Karpas-422 (cell line): ENCODE measurements around the gene ZFC3H1. TPM values are rescaled to one million over a fixed set of nuclear protein-coding genes. Genes with fewer than 3 reads are reported as not detected.
"Not testable (repeated sequence)": the region's sequence is repeated elsewhere in the genome, so short reads cannot be mapped to it uniquely, and the experiment has no call there.

Experiments used
- DNase-seq: peaks from one replicate; pipeline ENCODE4 v3.0.0-alpha.2; 2015
- H2AFZ ChIP-seq: fragments of 200-600 bp; sonication (generic); 2 replicates; pipeline ENCODE4 v1.6.1; 2014; ENCODE audit warnings: antibody characterized with exemption, low read length, mixed read lengths
- H3K27ac ChIP-seq: fragments of 200-600 bp; sonication (generic); 2 replicates; pipeline ENCODE4 v1.5.1; 2014; ENCODE audit warnings: mild to moderate bottlenecking, low read length, moderate library complexity
- H3K27me3 ChIP-seq: fragments of 200-600 bp; sonication (generic); 2 replicates; pipeline ENCODE4 v1.6.1; 2014; ENCODE audit warnings: low read length, mixed read lengths
- H3K36me3 ChIP-seq: fragments of 200-600 bp; sonication (generic); 2 replicates; pipeline ENCODE4 v1.6.1; 2014; ENCODE audit warnings: low read length, mixed read lengths; ENCODE audit not compliant: insufficient read depth
- H3K4me1 ChIP-seq: fragments of 200-600 bp; sonication (generic); 2 replicates; pipeline ENCODE4 v1.6.1; 2014; ENCODE audit warnings: mild to moderate bottlenecking, low read length, mixed read lengths
- H3K4me2 ChIP-seq: fragments of 200-600 bp; sonication (generic); 2 replicates; pipeline ENCODE4 v1.6.1; 2014; ENCODE audit warnings: low read length, low read depth, mild to moderate bottlenecking; ENCODE audit not compliant: poor library complexity, severe bottlenecking
- H3K4me3 ChIP-seq: fragments of 200-600 bp; sonication (generic); 2 replicates; pipeline ENCODE4 v1.5.1; 2014; ENCODE audit warnings: mild to moderate bottlenecking, antibody characterized with exemption, low read length, mixed read lengths
- H3K79me2 ChIP-seq: fragments of 200-600 bp; sonication (generic); 2 replicates; pipeline ENCODE4 v1.6.1; 2014; ENCODE audit warnings: mild to moderate bottlenecking, low read length, mixed read lengths
- H3K9ac ChIP-seq: fragments of 200-600 bp; sonication (generic); 2 replicates; pipeline ENCODE4 v1.6.0; 2014; ENCODE audit warnings: low read length
- H3K9me2 ChIP-seq: fragments of 200-600 bp; sonication (generic), shearing (Covaris generic); replicated peaks from 2 replicates; pipeline ENCODE4 v1.6.0; 2014; ENCODE audit warnings: mild to moderate bottlenecking, low read length, moderate library complexity; ENCODE audit not compliant: insufficient read depth
- H3K9me3 ChIP-seq: fragments of 300-700, 200-600 bp; sonication (generic); 2 replicates; pipeline ENCODE4 v1.6.1; 2014; ENCODE audit warnings: low read length, mixed read lengths
- H4K20me1 ChIP-seq: fragments of 200-600 bp; sonication (generic); 2 replicates; pipeline ENCODE4 v1.6.1; 2014; ENCODE audit warnings: mild to moderate bottlenecking, antibody characterized with exemption, low read length, low read depth; ENCODE audit not compliant: insufficient read depth
- total RNA-seq: library from RNA; depleted of rRNA; stranded (reverse); fragments of >200 nt; shearing (Covaris generic); gene quantifications from 2 replicates; pipeline ENCODE4 v1.2.3, GENCODE V29; 2014; ENCODE audit warnings: low replicate concordance

Gene ZFC3H1
- total RNA-seq, 1 experiment from 2014 or later = 74.7 TPM

DNA sequence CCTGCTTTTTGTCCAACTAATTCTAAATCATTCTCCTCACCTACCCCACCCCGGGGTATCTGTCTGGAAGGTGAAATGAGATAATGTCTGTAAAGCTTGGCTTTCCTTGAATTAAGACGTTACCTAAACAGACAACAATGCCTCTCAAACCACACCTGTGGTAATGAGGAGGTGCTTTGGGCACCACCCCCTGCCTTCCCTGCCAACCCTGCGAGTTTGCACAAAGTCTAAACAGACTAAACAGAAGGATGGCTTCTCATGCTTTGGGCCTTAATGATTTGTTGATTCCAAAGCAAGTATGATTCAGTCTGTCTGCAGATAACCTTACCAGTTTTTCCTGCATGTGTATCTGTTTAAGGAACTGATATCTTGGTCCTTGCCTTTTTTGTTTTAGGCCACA, 82.4 kb downstream of the ZFC3H1 start:
- Histone ChIP-seq H3K36me3 (no peaks in the 10 kb centered on the region), H3K27ac (no peak overlapping the region), H3K9me3 (no peaks in the 10 kb centered on the region), H3K4me3 (no peak overlapping the region), H3K27me3 (no peaks in the 10 kb centered on the region), H3K9ac (no peak overlapping the region), H3K4me1 (no peaks in the 10 kb centered on the region), H2AFZ (no peak overlapping the region), H3K9me2 (no peaks in the 10 kb centered on the region), H3K4me2 (no peak overlapping the region), H4K20me1 (no peaks in the 10 kb centered on the region), H3K79me2 (no peaks in the 10 kb centered on the region)
- DNase-seq = no peak

DNA sequence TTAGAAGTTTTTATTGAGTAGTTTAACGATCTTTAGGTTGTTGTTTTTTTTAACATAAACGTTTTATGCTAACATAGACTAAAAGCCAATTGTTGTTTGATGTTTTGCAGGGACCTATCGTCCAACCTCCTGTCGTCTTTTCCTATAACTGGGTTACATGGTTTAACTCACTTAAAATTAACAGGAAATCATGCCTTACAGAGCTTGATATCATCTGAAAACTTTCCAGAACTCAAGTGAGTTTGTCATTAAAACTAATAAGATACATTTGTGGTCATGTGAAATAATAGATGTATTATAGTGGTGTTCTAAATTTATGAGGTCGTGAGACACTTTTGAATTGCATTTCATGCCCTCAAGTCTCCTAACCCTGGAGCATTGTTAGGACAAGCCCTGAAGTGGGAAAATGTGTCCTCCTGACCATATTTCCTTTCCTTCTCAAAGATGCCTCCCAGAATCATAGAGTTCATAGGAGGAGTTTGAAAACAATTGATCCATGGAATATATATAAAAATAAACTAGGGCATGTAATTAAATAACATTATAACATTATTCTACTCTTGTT, 84.9 kb downstream of the ZFC3H1 start:
- Histone ChIP-seq H3K36me3 (no peaks in the 10 kb centered on the region), H3K9me3 (no peaks in the 10 kb centered on the region), H3K9ac (no peak overlapping the region), H3K9me2 (no peaks in the 10 kb centered on the region), H3K27me3 (no peaks in the 10 kb centered on the region), H3K4me1 (no peaks in the 10 kb centered on the region), H2AFZ (no peak overlapping the region), H3K4me3 (no peak overlapping the region), H4K20me1 (no peaks in the 10 kb centered on the region), H3K79me2 (no peaks in the 10 kb centered on the region), H3K27ac (no peak overlapping the region), H3K4me2 (no peak overlapping the region)
- no peak for DNase-seq

DNA sequence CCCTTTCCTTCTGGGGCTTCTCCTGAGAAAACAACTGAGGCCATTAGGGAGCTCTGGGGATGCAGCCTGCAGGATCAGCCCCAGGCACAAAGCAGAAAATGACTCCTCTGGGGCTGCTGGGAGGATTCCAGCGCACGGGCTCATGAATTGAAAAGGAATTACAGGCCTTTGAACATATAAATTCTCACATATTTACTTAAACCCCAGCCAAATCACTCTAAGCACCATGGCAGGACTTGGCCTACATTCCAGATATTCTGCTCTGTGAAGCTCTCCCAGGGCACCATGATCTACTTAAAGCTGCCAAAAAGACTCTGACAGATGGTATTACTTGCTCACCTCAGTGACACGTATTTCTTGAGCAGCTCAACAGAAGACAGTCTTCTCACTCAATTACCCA, 87.2 kb downstream of the ZFC3H1 start:
- no peak for DNase-seq
- Histone ChIP-seq H2AFZ (no peak overlapping the region), H3K27ac (no peak overlapping the region), H3K4me3 (no peak overlapping the region), H3K27me3 (no peaks in the 10 kb centered on the region), H3K79me2 (no peaks in the 10 kb centered on the region), H3K9me3 (no peaks in the 10 kb centered on the region), H3K4me2 (no peak overlapping the region), H3K9ac (no peak overlapping the region), H3K36me3 (no peaks in the 10 kb centered on the region), H4K20me1 (no peaks in the 10 kb centered on the region), H3K9me2 (no peaks in the 10 kb centered on the region), H3K4me1 (no peaks in the 10 kb centered on the region)

DNA sequence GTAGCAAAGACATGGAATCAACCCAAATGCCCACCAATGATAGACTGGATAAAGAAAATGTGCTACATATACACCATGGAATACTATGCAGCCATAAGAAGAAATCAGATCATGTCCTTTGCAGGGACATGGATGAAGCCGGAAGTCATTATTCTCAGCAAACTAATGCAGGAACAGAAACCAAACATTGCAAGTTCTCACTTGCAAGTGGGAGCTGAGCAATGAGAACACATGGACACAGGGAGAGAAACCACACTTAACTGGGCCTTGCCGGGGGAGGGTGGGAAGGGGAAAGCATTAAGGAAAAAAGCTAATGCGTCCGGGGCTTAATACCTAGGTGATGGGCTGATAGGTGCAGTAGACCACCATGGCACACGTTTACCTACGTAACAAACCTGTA, 93.8 kb downstream of the ZFC3H1 start:
- not testable (repeated sequence) for DNase-seq, H3K9me2 ChIP-seq, H2AFZ ChIP-seq, H3K9me3 ChIP-seq, H4K20me1 ChIP-seq, H3K4me3 ChIP-seq, H3K9ac ChIP-seq, H3K4me1 ChIP-seq, H3K36me3 ChIP-seq, H3K27ac ChIP-seq, H3K79me2 ChIP-seq, H3K27me3 ChIP-seq, H3K4me2 ChIP-seq

DNA sequence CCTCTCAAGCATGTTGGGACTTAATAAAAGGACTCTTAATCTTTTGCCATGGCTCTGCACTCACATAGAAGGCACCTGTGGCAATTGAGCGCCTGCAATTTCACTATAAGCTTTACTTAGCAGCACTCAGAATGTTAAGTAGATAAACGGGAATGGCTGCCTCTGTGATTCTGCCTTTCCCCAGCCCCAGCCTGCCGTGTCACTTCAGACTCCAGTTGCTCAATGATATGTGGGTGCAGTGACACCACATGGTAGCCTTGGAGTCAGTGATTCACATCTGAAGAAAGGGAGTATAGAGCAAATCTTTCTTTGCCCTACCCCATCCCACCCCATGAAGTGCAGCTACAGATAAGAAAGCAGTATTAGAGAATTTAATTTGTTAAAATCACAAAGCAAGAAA, 96.1 kb downstream of the ZFC3H1 start:
- no peak overlapping the region for H2AFZ ChIP-seq
- H3K79me2 ChIP-seq = no peaks in the 10 kb centered on the region
- H3K4me2 ChIP-seq = no peak overlapping the region
- H3K27ac ChIP-seq = no peak overlapping the region
- no peaks in the 10 kb centered on the region for H3K4me1 ChIP-seq
- no peak for DNase-seq
- no peaks in the 10 kb centered on the region for H3K36me3 ChIP-seq
- H3K27me3 ChIP-seq = no peaks in the 10 kb centered on the region
- no peaks in the 10 kb centered on the region for H3K9me3 ChIP-seq
- H3K9me2 ChIP-seq = no peaks in the 10 kb centered on the region
- H3K4me3 ChIP-seq = no peak overlapping the region
- no peak overlapping the region for H3K9ac ChIP-seq
- no peaks in the 10 kb centered on the region for H4K20me1 ChIP-seq

DNA sequence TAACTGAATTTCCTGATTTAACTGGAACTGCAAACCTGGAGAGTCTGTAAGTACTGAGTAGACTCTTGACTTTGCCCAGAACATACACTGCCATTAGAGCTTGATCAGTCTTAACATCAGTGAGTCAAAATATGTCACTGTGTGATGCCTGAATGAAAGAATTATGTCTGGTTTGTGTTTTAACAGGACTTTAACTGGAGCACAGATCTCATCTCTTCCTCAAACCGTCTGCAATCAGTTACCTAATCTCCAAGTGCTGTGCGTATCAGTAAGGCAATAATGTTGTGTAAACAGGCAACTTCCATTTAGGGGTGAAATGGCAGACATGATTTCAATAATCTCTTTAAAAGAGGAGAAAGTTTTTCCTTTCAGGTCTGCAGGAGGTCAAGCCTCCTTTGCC, 97.0 kb downstream of the ZFC3H1 start:
- Histone ChIP-seq H4K20me1 (no peaks in the 10 kb centered on the region), H3K4me2 (no peak overlapping the region), H3K9me3 (no peaks in the 10 kb centered on the region), H3K27me3 (no peaks in the 10 kb centered on the region), H2AFZ (no peak overlapping the region), H3K9ac (no peak overlapping the region), H3K9me2 (no peaks in the 10 kb centered on the region), H3K79me2 (no peaks in the 10 kb centered on the region), H3K4me3 (no peak overlapping the region), H3K27ac (no peak overlapping the region), H3K36me3 (no peaks in the 10 kb centered on the region), H3K4me1 (no peaks in the 10 kb centered on the region)
- no peak for DNase-seq

DNA sequence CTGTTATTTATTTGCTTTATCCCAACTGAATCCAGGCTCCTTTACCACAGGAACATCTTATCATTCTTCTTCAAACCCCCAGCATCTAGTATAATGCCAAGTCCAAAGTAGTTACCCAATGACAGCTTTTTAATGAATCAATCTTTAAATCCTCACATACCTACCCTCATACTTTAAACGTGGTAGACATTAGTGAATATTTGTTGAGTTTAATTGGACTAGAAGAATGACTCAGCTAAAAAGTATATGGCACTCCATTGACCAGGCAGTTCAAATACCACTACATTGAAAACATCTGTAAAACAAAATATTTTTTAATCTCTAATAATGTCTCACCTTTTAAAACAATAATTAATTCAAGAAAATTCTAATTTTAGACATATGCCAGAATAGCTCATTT, 98.1 kb downstream of the ZFC3H1 start:
- H4K20me1 ChIP-seq = no peaks in the 10 kb centered on the region
- H3K9me2 ChIP-seq = no peaks in the 10 kb centered on the region
- no peaks in the 10 kb centered on the region for H3K27me3 ChIP-seq
- no peak overlapping the region for H3K9ac ChIP-seq
- H3K9me3 ChIP-seq = no peaks in the 10 kb centered on the region
- no peaks in the 10 kb centered on the region for H3K79me2 ChIP-seq
- no peak for DNase-seq
- H3K4me3 ChIP-seq = no peak overlapping the region
- H3K4me2 ChIP-seq = no peak overlapping the region
- no peaks in the 10 kb centered on the region for H3K4me1 ChIP-seq
- no peak overlapping the region for H2AFZ ChIP-seq
- H3K27ac ChIP-seq = no peak overlapping the region
- no peaks in the 10 kb centered on the region for H3K36me3 ChIP-seq

DNA sequence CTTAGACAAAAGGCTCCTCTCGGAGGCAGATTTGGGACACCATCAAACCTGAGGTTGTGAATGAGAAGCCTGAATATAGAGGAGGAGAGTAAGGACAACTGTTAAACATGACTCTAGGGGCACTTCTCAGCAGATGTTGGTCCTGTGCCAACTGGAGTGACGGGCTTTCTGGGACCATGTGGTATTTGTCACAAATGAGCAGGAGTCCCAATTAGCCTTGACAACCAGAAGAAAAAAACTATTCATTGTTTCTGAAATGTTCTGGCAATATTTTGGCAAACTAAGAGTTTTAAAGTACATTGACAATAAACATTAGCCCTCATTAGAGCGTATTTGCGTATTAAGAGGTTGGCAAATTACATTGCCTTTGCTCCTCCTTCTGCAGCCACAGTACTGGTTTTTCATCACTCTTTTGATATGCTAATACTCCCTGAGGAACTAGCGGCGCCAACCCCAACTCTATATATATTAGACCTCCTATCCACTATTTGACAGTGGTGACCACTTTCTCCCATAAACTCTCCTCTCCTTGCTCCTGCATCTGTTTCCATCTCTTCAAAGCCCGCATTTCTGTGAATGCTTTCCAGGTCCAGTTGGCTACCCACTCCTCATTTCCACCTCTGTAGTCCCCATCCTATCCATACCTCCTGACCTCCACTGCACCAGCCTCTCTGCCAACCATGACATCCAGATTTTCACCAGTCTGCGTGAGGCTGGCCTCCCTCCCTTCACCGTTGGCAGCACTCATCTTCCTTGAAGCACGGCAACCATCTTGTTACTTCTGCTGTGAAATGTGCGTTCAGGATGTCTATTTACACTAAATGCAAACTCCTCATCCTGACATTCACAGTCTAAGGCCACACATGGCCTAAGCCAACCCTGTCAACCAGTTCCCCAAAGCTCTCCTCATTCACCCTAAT, 100.7 kb downstream of the ZFC3H1 start:
- H3K4me2 ChIP-seq = no peak overlapping the region

More for the DNA sequence above, 100.7 kb downstream of the ZFC3H1 start:
- H3K9me2 ChIP-seq = no peaks in the 10 kb centered on the region
- H3K36me3 ChIP-seq = no peaks in the 10 kb centered on the region
- H3K4me1 ChIP-seq = no peaks in the 10 kb centered on the region
- no peak overlapping the region for H3K9ac ChIP-seq
- no peak overlapping the region for H2AFZ ChIP-seq
- H3K27ac ChIP-seq = no peak overlapping the region
- H3K27me3 ChIP-seq = no peaks in the 10 kb centered on the region
- H3K9me3 ChIP-seq = no peaks in the 10 kb centered on the region
- no peaks in the 10 kb centered on the region for H4K20me1 ChIP-seq
- no peak overlapping the region for H3K4me3 ChIP-seq
- DNase-seq = no peak
- H3K79me2 ChIP-seq = no peaks in the 10 kb centered on the region
